Stimulated activated CD4-positive, alpha-beta T cell treated with anti-CD3 and anti-CD28 coated beads, Interleukin-15, amount 100 ng/mL, for 1 hour (primary cell): Measurements from ENCODE around the gene CYP39A1.

Experiments
- DNase-seq, 2 donors: peaks; one replicate each; pipeline ENCODE4 v3.0.0-alpha.2; 2020; ENCODE audit warnings: low read depth in 1 of 2, low spot score in 1 of 2

The CYP39A1 gene

GRCh38 chr6:46592046-46592445 is 60.6 kb downstream of the CYP39A1 start:
- DNase-seq = no peak

- no peak for DNase-seq
Observed at GRCh38 chr6:46590765-46591164, 61.9 kb downstream of the CYP39A1 start.

GRCh38 chr6:46586906-46587305 is 65.7 kb downstream of the CYP39A1 start:
- DNase-seq = no peak

- DNase-seq = no peak
Observed at GRCh38 chr6:46584586-46584985, 68.0 kb downstream of the CYP39A1 start.

GRCh38 chr6:46583721-46584120 is 68.9 kb downstream of the CYP39A1 start:
- no peak for DNase-seq

- DNase-seq = no peak
Observed at GRCh38 chr6:46583081-46583480, 69.5 kb downstream of the CYP39A1 start.

GRCh38 chr6:46581459-46582177 is 71.0 kb downstream of the CYP39A1 start:
- no peak for DNase-seq

GRCh38 chr6:46575530-46575929 is 77.1 kb downstream of the CYP39A1 start:
- DNase-seq = no peak

- DNase-seq = no peak
Observed at GRCh38 chr6:46573140-46573539, 79.5 kb downstream of the CYP39A1 start.

- no peak for DNase-seq
Observed at GRCh38 chr6:46565531-46565930, 87.1 kb downstream of the CYP39A1 start.

GRCh38 chr6:46563924-46564323 is 88.7 kb downstream of the CYP39A1 start:
- no peak for DNase-seq

- DNase-seq = no peak
Observed at GRCh38 chr6:46556053-46556452, 96.6 kb downstream of the CYP39A1 start.

GRCh38 chr6:46555129-46555528 is 97.5 kb downstream of the CYP39A1 start:
- no peak for DNase-seq

- no peak for DNase-seq
Observed at GRCh38 chr6:46549155-46549554, 103.5 kb downstream of the CYP39A1 start.

- no peak for DNase-seq
Observed at GRCh38 chr6:46541556-46541955, 111.1 kb downstream of the CYP39A1 start.

GRCh38 chr6:46539866-46540265 is 112.8 kb downstream of the CYP39A1 start:
- DNase-seq = no peak

- no peak for DNase-seq
Observed at GRCh38 chr6:46538800-46539480, 113.7 kb downstream of the CYP39A1 start.

- no peak for DNase-seq
Observed at GRCh38 chr6:46530896-46531295, 121.7 kb downstream of the CYP39A1 start.

GRCh38 chr6:46528961-46529750 is 123.5 kb downstream of the CYP39A1 start:
- DNase-seq = no peak

- DNase-seq = no peak
Observed at GRCh38 chr6:46526607-46527006, 126.0 kb downstream of the CYP39A1 start.

GRCh38 chr6:46525583-46525982 is 127.0 kb downstream of the CYP39A1 start:
- no peak for DNase-seq

GRCh38 chr6:46521464-46521971 is 131.1 kb downstream of the CYP39A1 start:
- no peak for DNase-seq
